ENCODE data around the gene NOP53.
"Not testable (repeated sequence)": the region's sequence is repeated elsewhere in the genome, so short reads cannot be mapped to it uniquely, and the experiment has no call there.

The NOP53 gene

DNA sequence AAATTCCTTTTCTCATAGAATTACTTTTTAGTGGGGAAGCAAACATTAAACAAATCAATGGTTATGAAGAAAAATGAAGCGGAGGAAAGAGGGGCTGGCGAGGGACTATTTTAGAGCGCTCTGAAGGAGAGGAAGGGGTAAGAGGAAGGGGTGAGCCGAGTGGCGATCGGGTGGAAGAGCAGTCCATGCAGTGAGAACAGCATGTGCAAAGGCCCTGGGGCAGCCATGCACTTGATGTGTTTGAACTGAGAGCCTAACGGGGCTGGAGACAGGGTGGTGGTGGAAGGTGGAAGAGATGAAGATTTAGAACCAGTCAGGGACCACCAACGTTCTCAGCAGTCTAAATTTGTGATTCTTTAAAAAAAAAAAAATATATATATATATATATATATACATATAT, 14.4 kb upstream of the NOP53 start:
- Histone ChIP-seq H3K4me3 (no peak overlapping the region), H3K4me2 (no peak overlapping the region; the same call in 1 of the 2 replicates), H3K27me3 (0 out of 2 replicates have a peak, but pooled peaks cover 3% of the 10 kb centered on the region), H3K4me1 (peaks cover 27% of the 10 kb centered on the region), H4K20me1 (no peaks in the 10 kb centered on the region), H3K36me3 (no peaks in the 10 kb centered on the region), H3K9me3 (no peaks in the 10 kb centered on the region), H3K27ac (no peak overlapping the region), H3K9ac (no peak overlapping the region)
- TF ChIP-seq Cebpa-rat (IDR thresholded peaks at IDR 0.05), result no peak

DNA sequence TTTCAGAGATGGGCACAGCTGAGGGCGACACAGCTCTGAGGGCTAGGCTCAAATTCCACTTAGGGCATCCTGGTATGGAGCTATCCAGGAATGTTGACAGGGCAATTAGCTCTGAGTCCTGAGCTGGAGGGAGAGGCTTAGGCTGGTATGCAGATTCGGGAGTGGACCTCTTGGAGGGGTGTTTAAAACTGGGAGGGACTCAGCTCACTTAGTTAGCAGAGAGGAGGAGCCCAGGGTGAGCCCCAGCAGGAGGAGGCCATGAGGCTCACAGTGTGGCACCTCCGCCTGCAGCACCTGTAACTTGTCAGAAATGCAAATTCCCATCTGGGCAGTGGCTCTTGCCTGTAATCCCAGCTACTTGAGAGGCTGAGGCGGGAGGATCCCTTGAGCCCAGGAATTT, 10.2 kb upstream of the NOP53 start:
- no peak for TF ChIP-seq Cebpa-rat (IDR thresholded peaks at IDR 0.05)
- Histone ChIP-seq H3K4me2 (no peak overlapping the region), H3K4me1 (peaks cover 14% of the 10 kb centered on the region), H4K20me1 (no peaks in the 10 kb centered on the region), H3K27me3 (no peaks in the 10 kb centered on the region), H3K36me3 (no peaks in the 10 kb centered on the region), H3K9ac (no peak overlapping the region), H3K9me3 (no peaks in the 10 kb centered on the region), H3K27ac (no peak overlapping the region), H3K4me3 (no peak overlapping the region)

DNA sequence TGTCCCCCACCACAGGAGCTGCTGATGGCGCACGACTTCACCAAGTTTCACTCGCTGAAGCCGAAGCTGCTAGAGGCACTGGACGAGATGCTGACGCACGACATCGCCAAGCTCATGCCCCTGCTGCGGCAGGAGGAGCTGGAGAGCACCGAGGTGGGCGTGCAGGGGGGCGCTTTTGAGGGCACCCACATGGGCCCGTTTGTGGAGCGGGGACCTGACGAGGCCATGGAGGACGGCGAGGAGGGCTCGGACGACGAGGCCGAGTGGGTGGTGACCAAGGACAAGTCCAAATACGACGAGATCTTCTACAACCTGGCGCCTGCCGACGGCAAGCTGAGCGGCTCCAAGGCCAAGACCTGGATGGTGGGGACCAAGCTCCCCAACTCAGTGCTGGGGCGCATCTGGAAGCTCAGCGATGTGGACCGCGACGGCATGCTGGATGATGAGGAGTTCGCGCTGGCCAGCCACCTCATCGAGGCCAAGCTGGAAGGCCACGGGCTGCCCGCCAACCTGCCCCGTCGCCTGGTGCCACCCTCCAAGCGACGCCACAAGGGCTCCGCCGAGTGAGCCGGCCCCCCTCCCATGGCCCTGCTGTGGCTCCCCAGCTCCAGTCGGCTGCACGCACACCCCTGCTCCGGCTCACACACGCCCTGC, 4.4 kb upstream of the NOP53 start:
- no peak overlapping the region for H3K4me3 ChIP-seq
- no peaks in the 10 kb centered on the region for H3K27me3 ChIP-seq
- H3K4me1 ChIP-seq, result peaks cover 61% of the 10 kb centered on the region
- H3K27ac ChIP-seq, result no peak overlapping the region
- TF ChIP-seq Cebpa-rat (IDR thresholded peaks at IDR 0.05), result no peak
- H3K9ac ChIP-seq, result 0 out of 2 replicates have a peak overlapping the region, but pooled peaks have one; percentile 10
- H3K4me2 ChIP-seq, result peak overlapping the region; percentile 84
- no peaks in the 10 kb centered on the region for H4K20me1 ChIP-seq
- no peaks in the 10 kb centered on the region for H3K9me3 ChIP-seq
- H3K36me3 ChIP-seq, result no peaks in the 10 kb centered on the region

DNA sequence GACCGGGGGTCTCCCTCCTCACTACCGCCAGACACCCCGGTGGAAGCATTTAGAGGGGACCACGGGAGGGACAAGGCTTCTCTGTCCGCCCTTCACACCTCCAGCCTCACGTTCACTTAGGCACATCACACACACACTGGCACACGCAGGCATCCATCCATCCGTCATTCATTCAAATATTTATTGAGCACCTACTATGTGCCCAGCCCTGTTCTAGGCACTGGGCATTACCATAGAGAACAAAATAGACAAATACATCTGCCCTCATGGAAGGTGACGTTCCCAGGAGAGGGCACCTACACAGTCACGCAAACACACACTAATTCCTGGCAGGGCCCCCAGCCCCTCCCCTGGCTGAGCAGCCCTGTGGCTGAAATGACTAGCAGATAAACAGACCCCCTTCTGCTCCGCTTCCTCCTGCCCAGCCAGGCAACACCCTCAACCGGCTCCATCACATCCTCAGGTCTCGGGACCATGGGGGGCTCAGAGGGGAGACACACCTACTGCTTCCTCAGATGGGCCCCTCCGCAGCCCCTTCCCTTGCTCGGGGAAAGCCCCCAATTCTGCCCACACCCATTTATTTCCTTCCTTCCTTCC, 3.7 kb upstream of the NOP53 start:
- peaks cover 6% of the 10 kb centered on the region for H4K20me1 ChIP-seq
- no peak overlapping the region for H3K9ac ChIP-seq
- peaks cover 2% of the 10 kb centered on the region for H3K36me3 ChIP-seq
- H3K4me3 ChIP-seq, result no peak overlapping the region
- no peak overlapping the region for H3K27ac ChIP-seq
- H3K4me2 ChIP-seq, result peak overlapping the region; percentile 84
- peaks cover 68% of the 10 kb centered on the region for H3K4me1 ChIP-seq
- H3K27me3 ChIP-seq, result no peaks in the 10 kb centered on the region
- no peak for TF ChIP-seq Cebpa-rat (IDR thresholded peaks at IDR 0.05)
- no peaks in the 10 kb centered on the region for H3K9me3 ChIP-seq

DNA sequence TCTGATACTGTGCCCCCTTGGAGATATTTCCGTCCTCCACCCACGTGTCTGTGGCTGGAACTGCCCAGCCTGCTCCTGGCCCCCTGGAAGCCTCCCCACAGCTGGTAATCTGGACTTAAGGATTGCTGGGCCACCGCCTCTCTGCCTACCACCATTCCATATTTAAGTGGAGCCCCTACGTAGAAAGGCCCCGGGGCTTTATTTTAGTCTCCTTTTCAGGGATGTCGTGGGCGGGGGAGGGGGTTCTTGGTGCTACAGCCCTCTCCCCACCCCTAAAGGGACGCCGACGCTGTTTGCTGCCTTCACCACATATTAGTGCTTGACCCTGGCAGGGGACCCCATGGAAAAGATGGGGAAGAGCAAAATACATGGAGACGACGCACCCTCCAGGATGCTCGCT, 2.7 kb upstream of the NOP53 start:
- peaks cover 77% of the 10 kb centered on the region for H3K4me1 ChIP-seq
- H3K4me2 ChIP-seq, result peak overlapping the region; percentile 84
- H3K36me3 ChIP-seq, result peaks cover 12% of the 10 kb centered on the region
- no peaks in the 10 kb centered on the region for H3K9me3 ChIP-seq
- no peaks in the 10 kb centered on the region for H3K27me3 ChIP-seq
- 0 out of 2 replicates have a peak overlapping the region, but pooled peaks have one; percentile 69 for H3K27ac ChIP-seq
- no peak overlapping the region for H3K9ac ChIP-seq
- TF ChIP-seq Cebpa-rat (IDR thresholded peaks at IDR 0.05), result no peak
- H3K4me3 ChIP-seq, result no peak overlapping the region
- peaks cover 11% of the 10 kb centered on the region for H4K20me1 ChIP-seq

DNA sequence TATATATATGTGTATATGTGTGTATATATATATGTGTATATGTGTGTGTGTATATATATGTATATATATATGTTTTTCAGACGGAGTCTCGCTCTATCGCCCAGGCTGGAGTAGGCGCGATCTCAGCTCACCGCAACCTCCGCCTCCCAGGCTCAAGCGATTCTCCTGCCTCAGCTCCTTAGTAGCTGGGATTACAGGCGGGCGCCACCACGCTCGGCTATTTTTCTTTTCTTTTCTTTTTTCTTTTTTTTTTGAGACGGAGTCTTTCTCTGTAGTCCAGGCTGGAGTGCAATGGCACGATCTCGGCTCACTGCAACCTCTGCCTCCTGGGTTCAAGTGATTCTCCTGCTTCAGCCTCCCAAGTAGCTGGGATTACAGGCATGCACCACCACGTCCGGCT, 783 bp downstream of the NOP53 start:
- Histone ChIP-seq H4K20me1 (peaks cover 42% of the 10 kb centered on the region), H3K4me3 (peak overlapping the region; percentile 83), H3K36me3 (peaks cover 42% of the 10 kb centered on the region)

DNA sequence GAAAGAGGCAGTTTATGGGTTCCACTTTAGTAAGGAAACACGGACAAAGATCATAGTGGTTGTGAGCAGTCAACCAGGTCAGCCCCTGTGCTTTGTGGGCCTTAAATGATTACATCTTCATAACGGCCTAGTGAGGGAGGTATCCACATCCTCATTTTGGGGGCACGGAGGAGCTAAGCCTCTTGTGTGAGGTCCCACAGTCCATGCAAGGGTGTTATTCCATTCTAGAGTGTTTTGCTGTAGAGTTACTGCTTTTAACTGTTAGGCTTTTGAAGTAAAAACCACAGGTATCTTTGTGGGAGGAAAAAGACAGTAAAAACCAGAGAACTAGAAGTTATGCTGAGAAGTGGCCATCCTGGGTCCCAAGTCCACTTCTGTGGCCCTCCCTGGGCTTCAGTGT, 4.0 kb downstream of the NOP53 start:
- Histone ChIP-seq H3K36me3 (peaks cover 73% of the 10 kb centered on the region), H3K4me3 (peak overlapping the region; percentile 54), H3K4me2 (peak overlapping the region; percentile 86)

More for the DNA sequence above, 783 bp downstream of the NOP53 start:
- H3K27me3 ChIP-seq, H3K9me3 ChIP-seq: not testable (repeated sequence)
- H3K27ac ChIP-seq, result peak overlapping the region; percentile 98
- peak overlapping the region; percentile 86 for H3K4me2 ChIP-seq
- H3K4me1 ChIP-seq, result peaks cover 93% of the 10 kb centered on the region
- H3K9ac ChIP-seq, result peak overlapping the region; percentile 98

DNA sequence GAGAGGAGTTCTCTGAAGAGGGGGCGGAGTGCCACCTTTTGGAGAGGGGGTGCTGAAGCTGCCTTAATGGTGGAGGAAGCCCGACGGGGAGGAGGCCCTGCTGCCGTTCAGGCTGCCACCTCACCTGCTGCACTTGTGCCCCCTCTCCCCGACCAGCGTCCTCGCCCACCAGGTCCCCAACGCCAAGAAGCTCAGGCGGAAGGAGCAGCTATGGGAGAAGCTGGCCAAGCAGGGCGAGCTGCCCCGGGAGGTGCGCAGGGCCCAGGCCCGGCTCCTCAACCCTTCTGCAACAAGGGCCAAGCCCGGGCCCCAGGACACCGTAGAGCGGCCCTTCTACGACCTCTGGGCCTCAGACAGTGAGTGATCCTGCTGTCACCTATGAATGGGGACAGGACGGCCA, 5.4 kb downstream of the NOP53 start:
- H3K9me3 ChIP-seq, result no peaks in the 10 kb centered on the region
- no peaks in the 10 kb centered on the region for H3K27me3 ChIP-seq
- peak overlapping the region; percentile 69; the same call in 1 of the 2 replicates for H3K9ac ChIP-seq
- TF ChIP-seq Cebpa-rat (IDR thresholded peaks at IDR 0.05), result no peak
- H4K20me1 ChIP-seq, result peaks cover 88% of the 10 kb centered on the region
- peak overlapping the region; percentile 86 for H3K4me2 ChIP-seq
- peaks cover 87% of the 10 kb centered on the region for H3K36me3 ChIP-seq
- peaks cover 95% of the 10 kb centered on the region for H3K4me1 ChIP-seq
- peak overlapping the region; percentile 98 for H3K27ac ChIP-seq
- H3K4me3 ChIP-seq, result no peak overlapping the region

More for the DNA sequence above, 4.0 kb downstream of the NOP53 start:
- Histone ChIP-seq H4K20me1 (peaks cover 74% of the 10 kb centered on the region), H3K4me1 (peaks cover 93% of the 10 kb centered on the region), H3K9me3 (no peaks in the 10 kb centered on the region), H3K9ac (peak overlapping the region; percentile 69), H3K27me3 (no peaks in the 10 kb centered on the region), H3K27ac (peak overlapping the region; percentile 98)
- no peak for TF ChIP-seq Cebpa-rat (IDR thresholded peaks at IDR 0.05)

DNA sequence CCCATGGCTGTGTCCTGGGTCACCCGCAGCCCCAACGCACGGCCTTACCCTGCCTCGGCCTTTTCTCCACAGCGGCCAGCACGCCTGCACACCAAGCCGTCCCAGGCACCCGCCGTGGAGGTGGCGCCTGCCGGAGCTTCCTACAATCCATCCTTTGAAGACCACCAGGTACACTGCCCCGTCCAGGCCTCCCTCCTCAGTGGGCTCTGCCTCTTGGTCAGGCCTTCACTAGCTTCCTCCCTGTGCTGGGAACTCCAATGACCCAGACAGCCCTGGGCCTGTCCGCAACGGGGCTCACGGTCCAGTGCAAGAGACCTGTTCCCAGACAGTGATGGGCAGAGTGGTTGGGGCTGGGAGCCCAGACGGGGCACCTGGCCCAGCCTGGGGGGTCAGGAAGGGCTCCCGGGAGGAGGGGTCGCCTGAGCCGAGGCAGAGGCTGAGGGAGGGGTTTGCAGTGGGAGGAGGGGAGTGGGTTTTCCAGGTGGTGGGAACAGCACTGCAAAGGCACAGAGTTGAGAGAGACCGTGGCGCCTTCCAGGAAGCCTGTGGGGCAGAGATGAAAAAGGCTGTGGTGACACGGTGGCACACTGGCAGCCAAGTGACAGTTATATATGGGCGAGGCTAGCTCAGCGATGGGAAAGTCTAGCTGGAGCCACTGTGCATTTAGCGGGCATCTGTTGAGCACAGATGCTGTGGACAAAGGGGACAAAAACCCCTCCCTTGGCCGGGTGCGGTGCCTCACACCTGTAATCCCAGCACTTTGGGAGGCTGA, 7.3 kb downstream of the NOP53 start:
- H4K20me1 ChIP-seq, result peaks cover 95% of the 10 kb centered on the region
- no peak for TF ChIP-seq Cebpa-rat (IDR thresholded peaks at IDR 0.05)
- peak overlapping the region; percentile 27; the same call in 1 of the 2 replicates for H3K9ac ChIP-seq
- H3K4me1 ChIP-seq, result peaks cover 78% of the 10 kb centered on the region
- H3K36me3 ChIP-seq, result peaks cover 94% of the 10 kb centered on the region
- H3K4me3 ChIP-seq, result peak overlapping the region; percentile 47
- no peaks in the 10 kb centered on the region for H3K9me3 ChIP-seq
- peak overlapping the region; percentile 86 for H3K4me2 ChIP-seq
- H3K27ac ChIP-seq, result peak overlapping the region; percentile 66
- no peaks in the 10 kb centered on the region for H3K27me3 ChIP-seq

Measured in BLaER1 (cell line).